GM13976 (cell line): ENCODE results near the gene ARPC5L.

ENCODE experiments used
- DNase-seq: peaks from one replicate; pipeline ENCODE4 v3.0.0; 2012; ENCODE audit warnings: low spot score
- CTCF ChIP-seq: IDR thresholded peaks from 2 replicates; pipeline ENCODE4 v1.5.1; 2012; ENCODE audit warnings: borderline replicate concordance, mild to moderate bottlenecking; ENCODE audit not compliant: insufficient read depth; ENCODE audit errors: extremely low read depth, missing control alignments, control extremely low read depth
- in situ Hi-C: fragments of 300-500 bp; cut with MboI; formaldehyde crosslinking; loops from one replicate; pipeline ENCODE4 v1.12.0; 2022; ENCODE audit warnings: low sequenced_read_pairs, mixed read lengths, inconsistent platforms; ENCODE audit not compliant: unreplicated experiment

ARPC5L gene

DNA sequence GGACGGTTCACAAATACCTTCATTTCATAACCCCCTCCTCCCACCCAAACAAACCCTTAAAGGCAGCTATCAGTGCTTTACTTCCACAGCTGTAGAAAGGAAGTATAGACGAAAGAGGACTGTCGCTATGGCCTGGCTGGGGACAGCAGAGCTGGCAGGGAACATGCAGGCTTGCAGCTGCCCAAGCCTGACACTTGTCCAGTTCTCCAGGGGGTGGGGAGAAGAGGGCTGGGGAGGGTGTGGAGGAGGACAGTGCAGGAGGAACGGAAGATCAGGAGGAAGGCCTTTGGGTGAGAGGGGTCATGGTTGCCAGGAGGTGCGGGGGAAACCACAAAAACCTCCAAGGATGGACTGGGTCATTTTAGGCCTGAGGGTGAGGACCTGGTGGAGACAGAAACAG, 25.9 kb downstream of the ARPC5L start:
- in situ Hi-C loops: no loop called here

DNA sequence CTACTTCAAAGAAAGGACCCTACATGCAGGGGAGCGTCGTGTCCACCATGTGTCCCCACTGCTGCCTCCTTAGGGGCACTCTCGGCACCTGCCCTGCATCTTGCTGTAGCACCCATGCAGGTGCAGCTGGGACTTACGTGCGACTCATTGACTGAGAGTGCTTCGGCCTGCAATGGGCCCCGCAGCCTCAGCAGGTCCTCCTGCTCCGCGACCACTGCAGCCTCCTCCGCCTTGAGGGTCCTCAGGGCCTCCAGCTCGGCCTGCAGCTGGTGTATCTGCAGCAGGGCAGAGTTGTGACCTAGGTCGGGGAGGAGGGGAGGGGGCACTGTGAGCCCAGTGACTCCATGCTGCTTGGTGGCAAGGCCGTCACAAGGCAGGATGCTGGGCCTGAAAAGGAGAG, 27.1 kb downstream of the ARPC5L start:
- no peak for DNase-seq
- in situ Hi-C loops: no loop called here
- no peak for TF ChIP-seq CTCF

More for the DNA sequence above, 25.9 kb downstream of the ARPC5L start:
- TF ChIP-seq CTCF: no peak
- no peak for DNase-seq

- in situ Hi-C loops: no loop called here
- no peak for DNase-seq
- no peak for TF ChIP-seq CTCF
Observed at GRCh38 chr9:124890179-124890578, 28.2 kb downstream of the ARPC5L start.

DNA sequence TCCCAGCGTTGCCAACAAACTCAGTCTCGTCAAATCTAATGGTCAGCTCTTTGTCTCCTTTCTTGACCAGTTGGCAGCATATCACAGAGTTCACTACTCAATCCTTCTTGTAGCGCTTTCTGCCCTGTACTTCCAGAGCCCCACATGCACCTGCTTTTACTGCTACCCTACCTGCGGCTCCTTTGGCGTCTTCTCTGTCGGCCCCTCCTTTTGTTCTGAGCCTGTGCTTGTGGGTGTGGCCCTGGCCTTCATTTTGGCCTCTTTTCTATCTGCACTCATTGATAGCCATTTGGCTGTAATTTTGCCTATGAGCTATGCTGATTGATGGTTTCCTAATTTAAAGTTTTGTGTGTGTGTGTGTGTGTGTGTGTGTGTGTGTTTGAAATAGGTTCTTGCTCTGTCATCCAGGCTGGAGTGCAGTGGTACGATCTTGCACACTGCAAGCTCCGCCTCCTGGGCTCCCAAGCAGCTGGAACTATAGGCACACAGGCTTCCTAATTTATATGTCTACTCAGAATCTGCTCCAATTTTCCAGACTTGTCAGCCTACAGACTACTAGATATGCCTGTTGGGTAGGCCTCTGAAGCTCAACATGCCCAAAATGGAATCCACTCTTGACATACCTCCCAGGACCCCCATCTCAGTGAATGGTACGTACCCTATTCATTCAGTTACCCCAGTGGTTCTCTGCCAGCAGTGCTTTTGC, 32.3 kb downstream of the ARPC5L start:
- no peak for TF ChIP-seq CTCF
- no peak for DNase-seq
- in situ Hi-C loops: no loop called here

DNA sequence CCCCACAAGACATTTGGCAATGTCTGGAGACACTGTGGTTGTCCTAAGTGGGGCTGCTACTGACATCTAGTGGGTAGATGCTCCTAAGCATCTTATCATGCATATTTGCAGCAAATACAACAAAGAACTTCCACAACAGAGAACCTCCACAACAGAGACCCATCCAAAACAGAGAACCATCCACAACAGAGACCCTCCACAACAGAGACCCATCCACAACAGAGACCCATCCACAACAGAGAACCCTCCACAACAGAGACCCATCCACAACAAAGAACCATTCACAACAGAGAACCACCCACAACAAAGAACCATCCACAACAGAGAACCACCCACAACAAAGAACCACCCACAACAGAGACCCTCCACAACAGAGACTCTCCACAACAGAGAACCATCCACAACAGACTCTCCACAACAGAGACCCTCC, 32.8 kb downstream of the ARPC5L start:
- no peak for DNase-seq
- in situ Hi-C loops: no loop called here
- TF ChIP-seq CTCF: peak; percentile 65

- no peak for TF ChIP-seq CTCF
- in situ Hi-C loops: no loop called here
- no peak for DNase-seq
Observed at GRCh38 chr9:124897570-124898460, 35.9 kb downstream of the ARPC5L start.
